ENCODE data around the gene C16orf96.
A peak's percentile ranks its signal among the peaks of the same experiment; 100 is the strongest.

The C16orf96 gene

GRCh38 chr16:4625560-4626159 lies 69.5 kb downstream of the C16orf96 start:
- intact Hi-C loops (cut with DNase I), result no loop called here
- peak in 1 of 42 donors; percentile 34 for DNase-seq

GRCh38 chr16:4626396-4626795 lies 70.3 kb downstream of the C16orf96 start:
- intact Hi-C loops (cut with DNase I), result no loop called here
- no peak for DNase-seq

DNA sequence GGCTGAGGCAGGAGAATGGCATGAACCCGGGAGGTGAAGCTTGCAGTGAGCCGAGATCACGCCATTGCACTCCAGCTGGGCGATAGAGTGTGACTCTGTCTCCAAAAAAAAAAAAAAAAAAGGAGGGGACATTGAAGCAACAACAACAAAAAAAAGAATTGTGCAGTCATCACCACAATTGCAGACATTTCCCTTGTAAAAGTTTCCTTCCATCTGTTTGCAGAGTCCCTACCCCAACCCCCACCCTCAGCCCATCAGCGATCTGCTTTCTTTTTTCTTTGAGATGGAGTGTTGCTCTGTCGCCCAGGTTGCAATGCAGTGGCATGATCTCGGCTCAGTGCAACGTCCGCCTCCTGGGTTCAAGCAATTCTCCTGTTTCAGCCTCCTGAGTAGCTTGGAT lies 72.1 kb downstream of the C16orf96 start:
- no peak for DNase-seq
- intact Hi-C loops (cut with DNase I), result no loop called here

DNA sequence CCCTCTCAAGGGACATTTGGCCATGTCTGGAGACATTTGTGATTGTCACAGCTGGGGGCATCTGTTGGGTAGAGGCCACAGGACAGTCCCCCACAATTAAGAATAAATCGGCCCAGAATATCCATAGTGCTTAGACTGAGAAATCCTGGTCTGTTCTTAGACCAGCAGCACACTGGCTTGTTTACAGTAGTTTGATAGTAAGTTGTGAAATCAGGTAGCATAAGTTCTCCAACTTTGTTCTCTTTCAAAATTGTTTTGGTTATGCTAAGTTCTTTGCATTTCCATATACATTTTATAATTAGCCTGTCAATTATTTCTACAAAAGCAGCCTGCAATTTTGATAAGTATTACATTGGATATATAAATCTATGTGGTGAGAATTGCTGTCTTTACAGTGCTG lies 75.3 kb downstream of the C16orf96 start:
- no peak for DNase-seq
- intact Hi-C loops (cut with DNase I), result no loop called here

DNA sequence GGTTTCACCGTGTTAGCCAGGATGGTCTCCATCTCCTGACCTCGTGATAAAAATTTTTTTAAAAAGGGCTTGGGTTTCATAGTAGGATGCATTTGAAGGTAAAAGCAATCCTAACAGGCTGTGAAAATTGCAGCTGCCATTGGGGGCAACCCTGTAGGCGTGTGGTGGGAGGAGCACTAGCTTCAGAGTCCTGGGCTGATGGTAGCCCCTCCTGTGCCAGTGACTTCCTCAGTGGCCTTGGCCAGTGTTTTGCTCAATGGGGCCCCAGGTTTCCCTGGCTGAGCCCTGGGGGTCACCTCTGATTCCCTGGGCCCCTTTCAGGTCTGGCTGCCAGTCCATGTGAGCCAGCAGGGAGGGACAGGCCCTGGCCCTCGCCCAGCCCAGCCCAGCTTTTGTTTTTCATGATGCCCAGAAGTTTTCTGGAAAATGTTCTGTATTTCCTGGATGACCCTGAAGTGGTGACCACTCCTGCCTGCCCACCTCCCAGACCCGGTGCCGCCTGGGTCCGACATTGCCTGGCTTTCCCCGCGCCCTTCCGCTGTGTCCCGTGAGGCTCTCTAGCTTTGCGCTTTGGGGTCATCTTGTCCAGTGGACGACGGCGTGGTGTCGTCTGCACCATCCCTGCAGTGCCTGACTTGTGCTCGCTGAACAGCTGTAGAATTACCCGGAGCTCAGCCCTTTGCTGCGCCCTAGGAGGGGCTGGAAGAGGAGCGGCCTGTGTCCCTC lies 77.9 kb downstream of the C16orf96 start:
- intact Hi-C loops (cut with DNase I), result no loop called here
- DNase-seq, result no peak

GRCh38 chr16:4634768-4635167 lies 78.6 kb downstream of the C16orf96 start:
- peak in 5 of 42 donors; percentile 25 to 57 (median 39) for DNase-seq
- intact Hi-C loops (cut with DNase I), result no loop called here

GRCh38 chr16:4636196-4636595 lies 80.1 kb downstream of the C16orf96 start:
- DNase-seq, result no peak
- intact Hi-C loops (cut with DNase I), result no loop called here

DNA sequence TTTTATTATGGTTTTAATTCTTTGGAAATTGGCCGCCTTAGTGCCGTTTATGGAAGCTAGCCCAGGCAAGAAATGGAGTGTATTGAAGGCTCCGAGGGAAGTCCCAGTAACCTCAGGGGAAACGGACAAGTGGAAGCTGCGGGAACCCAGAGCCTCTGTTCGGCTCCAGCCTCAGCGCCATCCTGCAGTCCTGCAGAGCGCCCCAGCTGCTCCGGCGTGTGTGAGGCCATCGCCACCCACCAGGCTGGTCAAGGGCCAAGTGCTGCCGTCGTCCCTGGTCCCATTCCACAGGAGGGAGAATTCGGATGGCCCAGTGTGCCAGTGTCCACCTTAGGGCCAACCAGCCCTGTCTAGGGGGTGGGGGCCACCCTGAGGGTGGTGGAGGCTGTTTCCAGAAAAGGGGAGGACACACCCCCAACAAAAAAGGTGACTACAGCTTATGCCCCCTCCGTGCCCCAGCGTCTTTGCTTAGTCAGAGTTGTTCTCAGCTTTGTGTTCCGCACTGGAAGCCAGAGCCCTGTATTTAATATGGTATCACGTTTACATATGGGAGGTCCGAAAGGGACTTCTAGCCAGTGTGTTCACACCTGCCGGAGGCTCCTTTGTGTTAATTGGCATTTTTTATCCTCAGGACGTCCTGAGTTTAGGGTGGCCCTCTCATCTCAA lies 81.5 kb downstream of the C16orf96 start:
- DNase-seq, result peak in 10 of 42 donors; percentile 27 to 61 (median 46)
- intact Hi-C loops (cut with DNase I), result no loop called here

- no peak for DNase-seq
Observed at GRCh38 chr16:4639899-4640509, 83.9 kb downstream of the C16orf96 start.

GRCh38 chr16:4640572-4641305 lies 84.6 kb downstream of the C16orf96 start:
- DNase-seq, result peak in 1 of 42 donors; percentile 53
- intact Hi-C loops (cut with DNase I), result no loop called here

More at GRCh38 chr16:4639899-4640509, 83.9 kb downstream of the C16orf96 start:
- intact Hi-C loops (cut with DNase I), result no loop called here

- no peak for DNase-seq
- intact Hi-C loops (cut with DNase I), result no loop called here
Observed at GRCh38 chr16:4641306-4641687, 85.2 kb downstream of the C16orf96 start.

- no peak for DNase-seq
- intact Hi-C loops (cut with DNase I), result no loop called here
Observed at GRCh38 chr16:4641895-4642294, 85.8 kb downstream of the C16orf96 start.

GRCh38 chr16:4646773-4647643 lies 90.9 kb downstream of the C16orf96 start:
- no peak for DNase-seq
- intact Hi-C loops (cut with DNase I), result no loop called here

DNA sequence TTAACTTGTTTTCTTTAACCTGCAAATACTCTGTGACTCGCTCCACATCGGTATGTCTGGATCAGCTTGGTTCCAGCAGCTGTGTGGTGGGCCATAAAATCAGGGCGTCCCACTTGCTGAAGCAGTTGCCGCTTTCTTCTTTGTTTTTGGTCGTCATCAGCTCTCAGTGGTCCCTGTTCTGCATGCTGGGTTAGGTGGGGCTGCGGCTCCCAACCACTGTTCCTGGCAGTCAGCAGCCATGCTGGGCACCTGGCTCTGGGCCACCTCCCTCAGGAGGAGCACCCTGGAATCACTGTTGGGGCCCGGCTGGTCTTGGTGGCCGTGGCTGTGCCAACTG lies 91.5 kb downstream of the C16orf96 start:
- no peak for DNase-seq
- intact Hi-C loops (cut with DNase I), result no loop called here

DNA sequence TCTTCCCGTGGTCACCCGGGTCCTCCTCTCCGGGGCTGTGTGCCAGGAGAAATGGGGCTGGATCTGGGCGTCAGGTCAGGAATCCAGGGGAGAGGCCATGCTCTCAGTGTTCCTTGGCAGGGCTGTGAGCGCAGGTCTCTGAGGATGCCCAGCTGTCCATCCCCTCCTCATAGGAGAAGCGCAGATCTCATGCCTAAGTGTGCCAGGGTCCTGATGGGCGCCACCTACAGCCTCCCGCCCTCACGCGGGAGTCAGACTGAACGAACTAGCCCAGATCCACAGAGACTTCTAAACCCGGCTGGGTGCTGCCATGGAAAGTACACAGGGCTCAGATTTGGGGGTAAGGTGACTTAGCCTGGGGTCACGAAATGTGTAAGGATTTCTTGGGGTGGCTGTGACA lies 92.8 kb downstream of the C16orf96 start:
- intact Hi-C loops (cut with DNase I), result no loop called here
- no peak for DNase-seq

DNA sequence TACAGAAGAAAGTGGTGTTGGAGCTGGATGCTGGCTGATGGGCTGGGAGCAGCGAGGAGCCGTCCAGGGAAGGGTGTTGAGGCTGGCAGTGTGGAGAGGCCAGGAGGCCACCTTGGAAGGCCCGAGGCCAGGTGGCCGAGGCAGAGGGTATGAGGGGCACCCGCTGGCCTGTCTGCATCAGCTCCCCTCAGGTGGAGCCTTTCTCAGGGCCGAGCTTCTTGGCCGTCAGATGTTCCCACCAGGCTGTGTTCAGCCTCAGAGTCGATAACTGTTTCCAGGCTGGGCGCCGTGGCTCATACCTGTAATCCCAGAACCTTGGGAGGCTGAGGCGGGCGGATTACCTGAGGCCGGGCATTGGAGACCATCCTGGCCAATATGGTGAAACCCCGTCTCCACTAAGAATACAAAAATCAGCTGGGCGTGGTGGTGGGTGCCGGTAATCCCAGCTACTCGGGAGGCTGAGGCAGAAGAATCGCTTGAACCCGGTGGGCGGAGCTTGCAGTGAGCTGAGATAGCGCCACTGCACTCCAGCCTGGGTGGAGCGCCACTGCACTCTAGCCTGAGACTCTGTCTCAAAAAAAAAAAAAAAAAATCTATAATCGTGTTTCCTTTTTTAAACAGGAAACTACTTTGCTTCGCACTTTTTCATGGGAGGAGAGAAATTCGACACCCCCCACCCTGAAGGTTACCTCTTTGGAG lies 93.8 kb downstream of the C16orf96 start:
- intact Hi-C loops (cut with DNase I), result no loop called here
- no peak for DNase-seq
